HCT116 (cell line): Measurements from ENCODE around the gene TEX19. TPM values are rescaled to one million over a fixed set of nuclear protein-coding genes. Genes with fewer than 3 reads are reported as not detected.
"Not testable (repeated sequence)": the region's sequence is repeated elsewhere in the genome, so short reads cannot be mapped to it uniquely, and the experiment has no call there.

ENCODE experiments used
- ATAC-seq: fragments of 200-7000 bp; cut with Tn5 transposase; 2 replicates; pipeline ENCODE4 v1.9.1; 2020; ENCODE audit warnings: mild to moderate bottlenecking, moderate library complexity
- BruUV-seq: library from RNA; stranded (reverse); fragments of 400-500 nt; replicated peaks from 2 replicates; lab custom pipeline; 2021; lab: Mats Ljungman, UMichigan
- CTCF ChIA-PET: fragments of 300-600 bp; sonication (Branson Sonifier 250); formaldehyde crosslinking; loops from one replicate; lab custom pipeline; 2021; ENCODE audit warnings: antibody characterized with exemption; lab: Charles Lee
- POLR2A ChIA-PET: fragments of 300-600, 350-600 bp; sonication (Branson Sonifier 250); formaldehyde crosslinking; loops from one replicate; lab custom pipeline; 2021; ENCODE audit warnings: antibody characterized with exemption; lab: Charles Lee
- RAD21 ChIA-PET, 2 experiments: fragments of 300-600 bp; sonication (Branson Sonifier 250); formaldehyde crosslinking; loops; one replicate each; lab custom pipeline; 2023; ENCODE audit warnings: low total read pairs in 2 of 2; ENCODE audit not compliant: uncharacterized antibody in 2 of 2, unreplicated experiment in 2 of 2, low non-redundant PET in 1 of 2; lab: Charles Lee
- DNase-seq: peaks from one replicate; pipeline ENCODE4 v3.0.0-alpha.2; 2010; ENCODE audit warnings: low read depth, low spot score
- H2AFZ ChIP-seq: fragments of 200-600 bp; shearing (Covaris generic), sonication (generic); 2 replicates; pipeline ENCODE4 v1.6.1; 2017; ENCODE audit warnings: low read depth, mixed run types, mixed read lengths, antibody characterized with exemption, low read length; ENCODE audit not compliant: poor library complexity, severe bottlenecking
- H3K27ac ChIP-seq: 2 replicates; pipeline ENCODE4 v1.5.1; 2012; ENCODE audit warnings: low read depth, low read length
- H3K27me3 ChIP-seq: fragments of 200-600 bp; sonication (generic); 2 replicates; pipeline ENCODE4 v1.6.1; 2016; ENCODE audit warnings: mixed run types, low read length, mixed read lengths; ENCODE audit not compliant: insufficient read depth
- H3K36me3 ChIP-seq, 2 experiments: fragments of 200-500 bp in 1 of 2; fragments of 200-600 bp in 1 of 2; sonication (Bioruptor generic) in 1 of 2; sonication (generic) in 1 of 2; 2 replicates each; pipeline versions ENCODE4 v1.5.1 to v1.6.1; 2014 to 2016; ENCODE audit warnings: low read length in 2 of 2, inconsistent platforms in 1 of 2, mixed read lengths in 1 of 2, mixed run types in 1 of 2; ENCODE audit not compliant: insufficient read depth in 2 of 2, control insufficient read depth in 1 of 2
- H3K4me1 ChIP-seq, 2 experiments: fragments of 200-600 bp in 1 of 2; sonication (generic) in 1 of 2; 2 replicates each; pipeline versions ENCODE4 v1.5.1 to v1.6.1; 2012 to 2017; ENCODE audit warnings: low read length in 2 of 2, inconsistent platforms in 1 of 2, mild to moderate bottlenecking in 1 of 2, mixed read lengths in 1 of 2, mixed run types in 1 of 2, moderate library complexity in 1 of 2; ENCODE audit not compliant: insufficient read depth in 2 of 2, control insufficient read depth in 1 of 2
- H3K4me2 ChIP-seq: fragments of 200-600 bp; sonication (generic); 2 replicates; pipeline ENCODE4 v1.6.1; 2017; ENCODE audit warnings: mixed run types, low read length, mixed read lengths
- H3K4me3 ChIP-seq, 2 experiments: fragments of 200-600 bp in 1 of 2; sonication (generic) in 1 of 2; replicated peaks in 1 of 2; 2 replicates each; pipeline ENCODE4 v1.5.1; 2011 to 2016; ENCODE audit warnings: low read length in 2 of 2, control low read depth in 1 of 2, low read depth in 1 of 2, mild to moderate bottlenecking in 1 of 2, mixed read lengths in 1 of 2, mixed run types in 1 of 2
- H3K79me2 ChIP-seq: fragments of 200-600 bp; sonication (generic); 2 replicates; pipeline ENCODE4 v1.6.1; 2017; ENCODE audit warnings: mild to moderate bottlenecking, mixed run types, low read length, moderate library complexity, mixed read lengths; ENCODE audit not compliant: insufficient read depth
- H3K9ac ChIP-seq: fragments of 200-600 bp; sonication (generic); 2 replicates; pipeline ENCODE4 v1.6.1; 2016; ENCODE audit warnings: low read length, mixed read lengths
- H3K9me2 ChIP-seq: fragments of 200-600 bp; sonication (generic), shearing (Covaris generic); 2 replicates; pipeline ENCODE4 v1.6.1; 2017; ENCODE audit warnings: mixed run types, mild to moderate bottlenecking, moderate library complexity; ENCODE audit not compliant: insufficient read depth
- H3K9me3 ChIP-seq, 2 experiments: fragments of 200-500 bp in 1 of 2; fragments of 200-600 bp in 1 of 2; sonication (Bioruptor generic) in 1 of 2; sonication (generic) in 1 of 2; 2 replicates each; pipeline ENCODE4 v1.6.1; 2014 to 2017; ENCODE audit warnings: low read length in 2 of 2, mixed read lengths in 2 of 2, inconsistent platforms in 1 of 2, low read depth in 1 of 2, mild to moderate bottlenecking in 1 of 2, mixed run types in 1 of 2, moderate library complexity in 1 of 2; ENCODE audit not compliant: control insufficient read depth in 1 of 2, insufficient read depth in 1 of 2
- H4K20me1 ChIP-seq: fragments of 200-600 bp; sonication (generic), shearing (Covaris generic); 2 replicates; pipeline ENCODE4 v1.6.1; 2017; ENCODE audit warnings: mixed run types, mild to moderate bottlenecking, moderate library complexity; ENCODE audit not compliant: insufficient read depth
- EGR1 ChIP-seq: IDR thresholded peaks from 2 replicates; pipeline ENCODE4 v1.6.1; 2012; ENCODE audit warnings: low read depth
- ELF1 ChIP-seq: IDR thresholded peaks from 2 replicates; pipeline ENCODE4 v1.6.1; 2012; ENCODE audit warnings: low read depth, borderline replicate concordance
- intact Hi-C: fragments of 100-400 bp; cut with micrococcal nuclease; formaldehyde crosslinking; loops from 2 replicates; pipeline ENCODE4 v1.10.0; 2022
- total RNA-seq: library from RNA; stranded (reverse); gene quantifications from one replicate; pipeline ENCODE4 v1.2.1, GENCODE V29; 2021; ENCODE audit not compliant: unreplicated experiment
- TF ChIP-seq, protein P1 (sequence below): IDR thresholded peaks from 2 replicates; pipeline ENCODE4 v1.6.1; 2011; ENCODE audit warnings: mild to moderate bottlenecking, low read length, moderate library complexity; ENCODE audit not compliant: insufficient replicate concordance; ENCODE audit errors: extremely low read depth

The TEX19 gene
- total RNA-seq, 1 experiment from 2014 or later: 2.1 TPM

DNA sequence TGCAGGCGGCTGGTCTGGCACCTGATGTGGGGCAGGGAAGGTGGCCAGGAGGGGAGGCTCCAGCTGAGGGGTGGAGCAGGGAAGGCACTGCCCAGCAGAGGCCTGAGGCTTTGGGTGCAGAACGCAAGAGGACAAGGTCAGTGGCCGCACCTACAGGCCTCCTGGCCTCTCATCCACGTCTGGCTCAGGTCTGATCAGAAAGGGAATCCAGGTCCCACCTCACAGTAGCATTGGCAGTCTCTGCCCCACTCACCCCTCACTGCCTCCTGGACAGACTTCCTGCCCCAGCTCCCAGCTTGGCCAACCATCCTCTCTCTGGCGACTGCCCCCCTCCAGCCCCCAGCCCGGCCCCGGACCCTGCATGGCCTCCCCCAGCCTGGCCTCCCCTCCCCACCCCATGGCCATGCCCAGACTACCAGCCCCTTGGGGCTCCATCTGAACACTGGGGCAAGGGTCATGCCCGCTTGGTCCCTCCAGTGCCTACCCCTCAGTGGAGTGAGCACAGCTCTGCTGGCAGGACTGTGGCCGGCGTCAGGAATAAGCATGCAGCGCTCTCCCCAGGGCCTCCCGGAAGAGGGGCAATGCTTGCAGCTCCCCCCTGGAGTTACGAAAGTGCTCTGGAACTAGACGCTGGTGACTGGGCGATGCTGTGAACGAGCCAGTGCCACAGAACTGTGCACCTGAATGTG, 17.1 kb downstream of the TEX19 start:
- Histone ChIP-seq H3K4me2 (no peak overlapping the region), H3K9me3 (no peaks in the 10 kb centered on the region), H3K79me2 (no peaks in the 10 kb centered on the region), H3K27me3 (no peaks in the 10 kb centered on the region), H2AFZ (no peak overlapping the region), H3K36me3 (no peaks in the 10 kb centered on the region), H3K4me1 (no peaks in the 10 kb centered on the region), H3K27ac (no peak overlapping the region), H3K9ac (no peak overlapping the region), H3K9me2 (no peaks in the 10 kb centered on the region), H3K4me3 (no peak overlapping the region), H4K20me1 (no peaks in the 10 kb centered on the region)
- ATAC-seq (peak; percentile 20; the same call in 1 of the 2 replicates), DNase-seq (no peak)
- POLR2A ChIA-PET: no interaction called here
- TF ChIP-seq EGR1: no peak
- no peak for TF ChIP-seq ELF1
- TF ChIP-seq, protein P1, sequence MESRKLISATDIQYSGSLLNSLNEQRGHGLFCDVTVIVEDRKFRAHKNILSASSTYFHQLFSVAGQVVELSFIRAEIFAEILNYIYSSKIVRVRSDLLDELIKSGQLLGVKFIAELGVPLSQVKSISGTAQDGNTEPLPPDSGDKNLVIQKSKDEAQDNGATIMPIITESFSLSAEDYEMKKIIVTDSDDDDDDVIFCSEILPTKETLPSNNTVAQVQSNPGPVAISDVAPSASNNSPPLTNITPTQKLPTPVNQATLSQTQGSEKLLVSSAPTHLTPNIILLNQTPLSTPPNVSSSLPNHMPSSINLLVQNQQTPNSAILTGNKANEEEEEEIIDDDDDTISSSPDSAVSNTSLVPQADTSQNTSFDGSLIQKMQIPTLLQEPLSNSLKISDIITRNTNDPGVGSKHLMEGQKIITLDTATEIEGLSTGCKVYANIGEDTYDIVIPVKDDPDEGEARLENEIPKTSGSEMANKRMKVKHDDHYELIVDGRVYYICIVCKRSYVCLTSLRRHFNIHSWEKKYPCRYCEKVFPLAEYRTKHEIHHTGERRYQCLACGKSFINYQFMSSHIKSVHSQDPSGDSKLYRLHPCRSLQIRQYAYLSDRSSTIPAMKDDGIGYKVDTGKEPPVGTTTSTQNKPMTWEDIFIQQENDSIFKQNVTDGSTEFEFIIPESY: no peak
- intact Hi-C loops: no loop called here
- RAD21 ChIA-PET: interaction anchor here in 1 of 2 experiments (0.7 kb wide), 1 partner anchor 252 kb away, joined by 5 read pairs; no protein-coding TSS in a partner anchor
- CTCF ChIA-PET: no interaction called here
- no TSS peak for BruUV-seq

DNA sequence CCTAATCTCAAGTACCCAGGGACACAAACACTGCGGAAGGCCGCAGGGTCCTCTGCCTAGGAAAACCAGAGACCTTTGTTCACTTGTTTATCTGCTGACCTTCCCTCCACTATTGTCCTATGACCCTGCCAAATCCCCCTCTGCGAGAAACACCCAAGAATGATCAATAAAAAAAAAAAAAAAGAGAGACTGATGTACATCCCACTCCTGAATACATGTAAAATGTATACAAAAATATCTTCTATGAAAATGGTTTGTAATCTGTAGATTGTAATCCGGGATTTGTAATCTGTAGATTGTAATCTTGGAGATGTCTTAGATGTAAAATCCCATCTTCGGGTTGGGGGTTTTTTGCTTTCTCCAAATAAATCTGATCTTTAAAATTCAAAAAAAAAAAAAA, 18.2 kb downstream of the TEX19 start:
- H4K20me1 ChIP-seq, H3K4me2 ChIP-seq, CTCF ChIA-PET, H3K9me2 ChIP-seq, RAD21 ChIA-PET, ATAC-seq, H3K4me1 ChIP-seq, DNase-seq, H2AFZ ChIP-seq, intact Hi-C loops, H3K79me2 ChIP-seq, H3K4me3 ChIP-seq, H3K36me3 ChIP-seq, H3K9me3 ChIP-seq, H3K27me3 ChIP-seq, H3K9ac ChIP-seq, POLR2A ChIA-PET, H3K27ac ChIP-seq, BruUV-seq: not testable (repeated sequence)
